Astrocyte of the cerebellum (primary cell): ENCODE measurements around the gene ELFN1.

Experiments
- DNase-seq: peaks from one replicate; pipeline ENCODE4 v3.0.0-alpha.2; 2011; ENCODE audit warnings: low read depth
- H3K4me3 ChIP-seq: 2 replicates; pipeline ENCODE4 v1.5.1; 2011; ENCODE audit warnings: mild to moderate bottlenecking, low read depth, low read length, moderate library complexity
- CTCF ChIP-seq: IDR thresholded peaks from 2 replicates; pipeline ENCODE4 v1.5.1; 2012; ENCODE audit warnings: low read length, low read depth, moderate library complexity, mild to moderate bottlenecking; ENCODE audit errors: missing control alignments
- in situ Hi-C: cut with HindIII; loops from 2 replicates; pipeline ENCODE4 v1.10.0; 2017; ENCODE audit warnings: low sequenced_read_pairs

Gene ELFN1

GRCh38 chr7:1779445-1779844 is 109.4 kb downstream of the ELFN1 start:
- no peak overlapping the region for H3K4me3 ChIP-seq
- no peak for DNase-seq
- in situ Hi-C loops = loop anchor here (10.0 kb wide), 1 partner anchor 155 kb away; no protein-coding TSS in a partner anchor
- TF ChIP-seq CTCF = no peak

GRCh38 chr7:1781369-1781768 is 111.3 kb downstream of the ELFN1 start:
- no peak for TF ChIP-seq CTCF
- in situ Hi-C loops = no loop called here
- DNase-seq = no peak

GRCh38 chr7:1785839-1786238 is 115.8 kb downstream of the ELFN1 start:
- no peak for DNase-seq
- H3K4me3 ChIP-seq = no peak overlapping the region
- in situ Hi-C loops = no loop called here
- no peak for TF ChIP-seq CTCF

More at GRCh38 chr7:1781369-1781768, 111.3 kb downstream of the ELFN1 start:
- no peak overlapping the region for H3K4me3 ChIP-seq

- in situ Hi-C loops = no loop called here
- H3K4me3 ChIP-seq = no peak overlapping the region
- DNase-seq = no peak
These were observed 117.2 kb downstream of the ELFN1 start for GRCh38 chr7:1787241-1787640.

GRCh38 chr7:1787681-1788235 is 117.7 kb downstream of the ELFN1 start:
- DNase-seq = no peak
- no peak for TF ChIP-seq CTCF
- no peak overlapping the region for H3K4me3 ChIP-seq
- in situ Hi-C loops = no loop called here

More at GRCh38 chr7:1787241-1787640, 117.2 kb downstream of the ELFN1 start:
- TF ChIP-seq CTCF = no peak

- peak; percentile 11 for TF ChIP-seq CTCF
- in situ Hi-C loops = loop anchor here (5.0 kb wide), 1 partner anchor 63 kb away; no protein-coding TSS in a partner anchor
- no peak overlapping the region for H3K4me3 ChIP-seq
- no peak for DNase-seq
These were observed 124.9 kb downstream of the ELFN1 start for GRCh38 chr7:1794888-1795542.
